Measurements from ENCODE around the gene CYP1B1.
"Not testable (repeated sequence)": the region's sequence is repeated elsewhere in the genome, so short reads cannot be mapped to it uniquely, and the experiment has no call there.

The CYP1B1 gene

GRCh38 chr2:38029512-38029911, 46.4 kb downstream of the CYP1B1 start:
- H3K4me3 ChIP-seq (ENCODE audit: low read depth, low read length), result no peak overlapping the region
- no peak for DNase-seq (ENCODE audit: low read depth)
- TF ChIP-seq, protein P1, sequence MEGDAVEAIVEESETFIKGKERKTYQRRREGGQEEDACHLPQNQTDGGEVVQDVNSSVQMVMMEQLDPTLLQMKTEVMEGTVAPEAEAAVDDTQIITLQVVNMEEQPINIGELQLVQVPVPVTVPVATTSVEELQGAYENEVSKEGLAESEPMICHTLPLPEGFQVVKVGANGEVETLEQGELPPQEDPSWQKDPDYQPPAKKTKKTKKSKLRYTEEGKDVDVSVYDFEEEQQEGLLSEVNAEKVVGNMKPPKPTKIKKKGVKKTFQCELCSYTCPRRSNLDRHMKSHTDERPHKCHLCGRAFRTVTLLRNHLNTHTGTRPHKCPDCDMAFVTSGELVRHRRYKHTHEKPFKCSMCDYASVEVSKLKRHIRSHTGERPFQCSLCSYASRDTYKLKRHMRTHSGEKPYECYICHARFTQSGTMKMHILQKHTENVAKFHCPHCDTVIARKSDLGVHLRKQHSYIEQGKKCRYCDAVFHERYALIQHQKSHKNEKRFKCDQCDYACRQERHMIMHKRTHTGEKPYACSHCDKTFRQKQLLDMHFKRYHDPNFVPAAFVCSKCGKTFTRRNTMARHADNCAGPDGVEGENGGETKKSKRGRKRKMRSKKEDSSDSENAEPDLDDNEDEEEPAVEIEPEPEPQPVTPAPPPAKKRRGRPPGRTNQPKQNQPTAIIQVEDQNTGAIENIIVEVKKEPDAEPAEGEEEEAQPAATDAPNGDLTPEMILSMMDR (IDR thresholded peaks at IDR 0.05; ENCODE audit: low read depth, low read length, missing control alignments), result no peak

GRCh38 chr2:38028829-38029228, 47.1 kb downstream of the CYP1B1 start:
- H3K4me3 ChIP-seq (ENCODE audit: low read depth, low read length), result no peak overlapping the region
- no peak for DNase-seq (ENCODE audit: low read depth)
- TF ChIP-seq, protein P1 (IDR thresholded peaks at IDR 0.05; ENCODE audit: low read depth, low read length, missing control alignments), result no peak

DNA sequence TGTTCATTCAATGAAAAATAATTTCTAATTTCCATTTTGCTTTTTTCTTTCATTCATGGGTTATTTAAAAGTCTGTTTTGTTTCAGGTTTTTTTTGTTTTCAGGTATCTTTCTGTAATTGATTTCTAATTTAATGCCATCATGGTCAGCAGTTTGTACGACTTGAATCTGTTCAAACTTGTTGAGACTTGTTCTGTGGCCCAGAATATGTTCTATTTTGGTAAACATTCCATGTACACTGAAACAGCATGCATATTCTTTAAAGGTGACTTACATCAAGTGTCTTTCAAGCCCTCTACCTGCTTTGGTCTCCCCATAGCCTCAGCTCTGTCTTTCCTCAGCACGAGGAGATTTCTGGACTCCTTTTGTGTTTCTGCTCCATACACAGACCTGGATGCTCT, 49.1 kb downstream of the CYP1B1 start:
- DNase-seq (ENCODE audit: low read depth), result no peak
- TF ChIP-seq, protein P1 (IDR thresholded peaks at IDR 0.05; ENCODE audit: low read depth, low read length, missing control alignments), result no peak

GRCh38 chr2:38021589-38021988, 54.4 kb downstream of the CYP1B1 start:
- TF ChIP-seq, protein P1 (IDR thresholded peaks at IDR 0.05; ENCODE audit: low read depth, low read length, missing control alignments), result no peak
- no peak for DNase-seq (ENCODE audit: low read depth)
- no peak overlapping the region for H3K4me3 ChIP-seq (ENCODE audit: low read depth, low read length)

More for the DNA sequence above, 49.1 kb downstream of the CYP1B1 start:
- no peak overlapping the region for H3K4me3 ChIP-seq (ENCODE audit: low read depth, low read length)

DNA sequence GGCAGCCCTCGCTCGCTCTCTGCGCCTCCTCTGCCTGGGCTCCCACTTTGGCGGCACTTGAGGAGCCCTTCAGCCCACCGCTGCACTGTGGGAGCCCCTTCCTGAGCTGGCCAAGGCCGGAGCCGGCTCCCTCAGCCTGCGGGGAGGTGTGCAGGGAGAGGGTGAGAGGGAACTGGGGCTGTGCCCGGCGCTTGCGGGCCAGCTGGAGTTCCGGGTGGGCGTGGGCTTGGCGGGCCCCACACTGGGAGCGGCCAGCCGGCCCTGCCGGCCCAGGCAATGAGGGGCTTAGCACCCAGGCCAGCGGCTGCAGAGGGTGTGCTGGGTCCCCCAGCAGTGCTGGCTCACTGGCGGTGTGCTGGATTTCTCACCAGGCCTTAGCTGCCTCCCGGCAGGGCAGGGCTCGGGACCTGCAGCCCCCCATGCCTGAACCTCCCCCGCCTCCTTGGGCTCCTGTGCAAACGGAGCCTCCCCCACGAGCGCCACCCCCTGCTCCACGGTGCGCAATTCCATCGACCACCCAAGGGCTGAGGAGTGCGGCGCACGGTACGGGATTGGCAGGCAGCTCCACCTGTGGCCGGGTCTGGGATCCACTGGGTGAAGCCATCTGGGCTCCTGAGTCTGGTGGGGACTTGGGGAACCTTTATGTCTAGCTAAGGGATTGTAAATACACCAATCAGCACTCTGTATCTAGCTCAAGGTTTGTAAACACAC, 55.4 kb downstream of the CYP1B1 start:
- not testable (repeated sequence) for DNase-seq (ENCODE audit: low read depth); H3K4me3 ChIP-seq (ENCODE audit: low read depth, low read length)

DNA sequence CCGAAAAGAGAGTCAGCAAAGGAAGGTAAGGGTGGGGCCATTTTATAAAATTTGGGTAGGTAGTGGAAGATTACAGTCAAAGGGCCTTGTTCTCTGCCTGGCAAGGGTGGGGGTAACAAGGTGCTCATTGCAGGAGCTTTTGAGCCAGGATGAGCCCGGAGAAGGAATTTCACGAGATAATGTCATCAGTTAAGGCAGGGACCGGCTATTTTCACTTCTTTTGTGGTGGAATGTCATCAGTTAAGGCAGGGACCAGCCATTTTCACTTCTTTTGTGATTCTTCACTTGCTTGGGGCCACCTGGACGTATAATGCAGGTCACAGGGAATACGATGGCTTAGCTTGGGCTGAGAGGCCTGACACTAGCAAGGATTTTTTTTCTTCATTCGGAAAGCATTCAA, 58.1 kb downstream of the CYP1B1 start:
- TF ChIP-seq, protein P1 (IDR thresholded peaks at IDR 0.05; ENCODE audit: low read depth, low read length, missing control alignments), result no peak
- H3K4me3 ChIP-seq (ENCODE audit: low read depth, low read length), result no peak overlapping the region
- no peak for DNase-seq (ENCODE audit: low read depth)
